ENCODE results near the gene CDC40. TPM values are rescaled to one million over a fixed set of nuclear protein-coding genes. Genes with fewer than 3 reads are reported as not detected.

The CDC40 gene
- total and polyA plus RNA-seq, 2 donors (not counting 1 experiment from before 2014, with no cell fraction given) = 21.5 to 22.1 TPM

DNA sequence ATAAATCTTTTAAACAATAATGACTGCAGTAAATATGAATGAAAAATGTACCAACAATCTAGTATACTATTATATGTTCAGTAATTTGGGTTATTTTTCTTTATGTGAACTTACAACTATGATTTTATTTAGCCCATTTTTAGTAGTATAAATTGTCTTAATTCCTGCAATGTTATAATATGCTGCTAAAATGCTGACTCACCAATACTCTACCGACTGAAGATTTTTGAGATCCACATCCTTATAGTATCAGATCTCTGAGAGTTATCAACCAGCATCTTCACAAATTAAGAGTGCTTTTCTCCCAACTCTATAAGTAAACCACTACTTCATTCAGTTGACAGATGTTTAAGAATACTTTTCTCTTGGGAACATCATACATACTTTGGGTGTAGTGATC is 16.6 kb downstream of the CDC40 start:
- TF ChIP-seq EZH2 (IDR thresholded peaks at IDR 0.05; ENCODE audit: low read length, missing control alignments) = no peak
- TF ChIP-seq, protein P1, sequence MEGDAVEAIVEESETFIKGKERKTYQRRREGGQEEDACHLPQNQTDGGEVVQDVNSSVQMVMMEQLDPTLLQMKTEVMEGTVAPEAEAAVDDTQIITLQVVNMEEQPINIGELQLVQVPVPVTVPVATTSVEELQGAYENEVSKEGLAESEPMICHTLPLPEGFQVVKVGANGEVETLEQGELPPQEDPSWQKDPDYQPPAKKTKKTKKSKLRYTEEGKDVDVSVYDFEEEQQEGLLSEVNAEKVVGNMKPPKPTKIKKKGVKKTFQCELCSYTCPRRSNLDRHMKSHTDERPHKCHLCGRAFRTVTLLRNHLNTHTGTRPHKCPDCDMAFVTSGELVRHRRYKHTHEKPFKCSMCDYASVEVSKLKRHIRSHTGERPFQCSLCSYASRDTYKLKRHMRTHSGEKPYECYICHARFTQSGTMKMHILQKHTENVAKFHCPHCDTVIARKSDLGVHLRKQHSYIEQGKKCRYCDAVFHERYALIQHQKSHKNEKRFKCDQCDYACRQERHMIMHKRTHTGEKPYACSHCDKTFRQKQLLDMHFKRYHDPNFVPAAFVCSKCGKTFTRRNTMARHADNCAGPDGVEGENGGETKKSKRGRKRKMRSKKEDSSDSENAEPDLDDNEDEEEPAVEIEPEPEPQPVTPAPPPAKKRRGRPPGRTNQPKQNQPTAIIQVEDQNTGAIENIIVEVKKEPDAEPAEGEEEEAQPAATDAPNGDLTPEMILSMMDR (conservative IDR thresholded peaks at IDR 0.05 in 1 of 2, IDR thresholded peaks at IDR 0.05 in 1 of 2; ENCODE audit: low read depth in 1 of 2, low read length in 2 of 2) = no peak
- H3K27ac ChIP-seq (ENCODE audit: insufficient read depth, low read length) = no peak overlapping the region
- H2AFZ ChIP-seq (ENCODE audit: low read length) = no peak overlapping the region
- no peak for DNase-seq (ENCODE audit: low read depth in 2 of 2)
- no peaks in the 10 kb centered on the region for H3K9me3 ChIP-seq (ENCODE audit: control insufficient read depth, insufficient read depth, low read depth, low read length)
- no peaks in the 10 kb centered on the region for H3K4me1 ChIP-seq (ENCODE audit: control insufficient read depth, extremely low read depth, insufficient read depth, low read length)
- no peaks in the 10 kb centered on the region for H4K20me1 ChIP-seq (ENCODE audit: control insufficient read depth, extremely low read depth, insufficient read depth, low read length)
- no peak overlapping the region for H3K4me3 ChIP-seq (replicated peaks in 1 of 4; ENCODE audit: control extremely low read depth in 1 of 4, insufficient read depth in 1 of 4, low read depth in 3 of 4, low read length in 4 of 4)
- H3K9ac ChIP-seq (ENCODE audit: insufficient read depth, low read length) = no peak overlapping the region
- no peak overlapping the region for H3K4me2 ChIP-seq (ENCODE audit: extremely low read depth, insufficient read depth, low read length)
- H3K36me3 ChIP-seq (ENCODE audit: control insufficient read depth, insufficient read depth, low read length) = peaks cover 2% of the 10 kb centered on the region
- no peaks in the 10 kb centered on the region for H3K27me3 ChIP-seq (ENCODE audit: control insufficient read depth, insufficient read depth, low read length)
- peaks cover 8% of the 10 kb centered on the region for H3K79me2 ChIP-seq (ENCODE audit: control insufficient read depth, insufficient read depth, low read length)

DNA sequence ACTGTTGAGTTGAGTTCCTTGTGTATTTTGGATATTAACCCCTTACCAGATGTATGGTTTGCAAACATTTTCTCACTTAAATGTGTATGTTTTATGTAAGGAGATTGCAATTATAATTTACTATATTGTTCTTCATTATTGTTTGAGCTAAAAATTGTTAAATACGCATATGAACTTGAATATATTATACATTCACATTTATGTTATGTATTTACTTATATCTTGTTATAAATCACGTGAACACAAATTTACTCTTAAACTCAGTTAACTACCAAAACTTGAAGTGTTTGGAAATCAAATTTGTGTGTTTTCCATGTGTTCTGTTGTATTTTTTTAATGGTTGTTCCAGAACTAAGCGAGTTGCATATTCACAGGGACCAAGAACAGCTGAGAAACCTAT is 18.3 kb downstream of the CDC40 start:
- no peaks in the 10 kb centered on the region for H3K9me3 ChIP-seq (ENCODE audit: control insufficient read depth, insufficient read depth, low read depth, low read length)
- TF ChIP-seq EZH2 (IDR thresholded peaks at IDR 0.05; ENCODE audit: low read length, missing control alignments) = no peak
- TF ChIP-seq, protein P1 (conservative IDR thresholded peaks at IDR 0.05 in 1 of 2, IDR thresholded peaks at IDR 0.05 in 1 of 2; ENCODE audit: low read depth in 1 of 2, low read length in 2 of 2) = no peak
- no peak for DNase-seq (ENCODE audit: low read depth in 2 of 2)
- H4K20me1 ChIP-seq (ENCODE audit: control insufficient read depth, extremely low read depth, insufficient read depth, low read length) = no peaks in the 10 kb centered on the region
- H3K4me3 ChIP-seq (replicated peaks in 1 of 4; ENCODE audit: control extremely low read depth in 1 of 4, insufficient read depth in 1 of 4, low read depth in 3 of 4, low read length in 4 of 4) = no peak overlapping the region
- H3K9ac ChIP-seq (ENCODE audit: insufficient read depth, low read length) = no peak overlapping the region
- H3K27me3 ChIP-seq (ENCODE audit: control insufficient read depth, insufficient read depth, low read length) = no peaks in the 10 kb centered on the region
- no peak overlapping the region for H3K4me2 ChIP-seq (ENCODE audit: extremely low read depth, insufficient read depth, low read length)
- H3K27ac ChIP-seq (ENCODE audit: insufficient read depth, low read length) = no peak overlapping the region
- H3K4me1 ChIP-seq (ENCODE audit: control insufficient read depth, extremely low read depth, insufficient read depth, low read length) = no peaks in the 10 kb centered on the region
- H2AFZ ChIP-seq (ENCODE audit: low read length) = no peak overlapping the region
- H3K79me2 ChIP-seq (ENCODE audit: control insufficient read depth, insufficient read depth, low read length) = peaks cover 7% of the 10 kb centered on the region
- peaks cover 2% of the 10 kb centered on the region for H3K36me3 ChIP-seq (ENCODE audit: control insufficient read depth, insufficient read depth, low read length)

GRCh38 chr6:110201151-110201884 is 21.1 kb downstream of the CDC40 start:
- H3K9ac ChIP-seq (ENCODE audit: insufficient read depth, low read length) = no peak overlapping the region
- H3K27ac ChIP-seq (ENCODE audit: insufficient read depth, low read length) = no peak overlapping the region
- DNase-seq (ENCODE audit: low read depth in 2 of 2) = no peak
- peaks cover 7% of the 10 kb centered on the region for H3K79me2 ChIP-seq (ENCODE audit: control insufficient read depth, insufficient read depth, low read length)
- H3K4me1 ChIP-seq (ENCODE audit: control insufficient read depth, extremely low read depth, insufficient read depth, low read length) = no peaks in the 10 kb centered on the region
- no peak overlapping the region for H2AFZ ChIP-seq (ENCODE audit: low read length)
- no peaks in the 10 kb centered on the region for H3K36me3 ChIP-seq (ENCODE audit: control insufficient read depth, insufficient read depth, low read length)
- H3K9me3 ChIP-seq (ENCODE audit: control insufficient read depth, insufficient read depth, low read depth, low read length) = no peaks in the 10 kb centered on the region
- no peaks in the 10 kb centered on the region for H3K27me3 ChIP-seq (ENCODE audit: control insufficient read depth, insufficient read depth, low read length)
- TF ChIP-seq EZH2 (IDR thresholded peaks at IDR 0.05; ENCODE audit: low read length, missing control alignments) = no peak
- TF ChIP-seq, protein P1 (conservative IDR thresholded peaks at IDR 0.05 in 1 of 2, IDR thresholded peaks at IDR 0.05 in 1 of 2; ENCODE audit: low read depth in 1 of 2, low read length in 2 of 2) = no peak
- H3K4me3 ChIP-seq (replicated peaks in 1 of 4; ENCODE audit: control extremely low read depth in 1 of 4, insufficient read depth in 1 of 4, low read depth in 3 of 4, low read length in 4 of 4) = no peak overlapping the region
- no peak overlapping the region for H3K4me2 ChIP-seq (ENCODE audit: extremely low read depth, insufficient read depth, low read length)
- H4K20me1 ChIP-seq (ENCODE audit: control insufficient read depth, extremely low read depth, insufficient read depth, low read length) = no peaks in the 10 kb centered on the region

Data from fibroblast of lung (primary cell).